GM23248 (cell line): ENCODE results near the gene PHYH. TPM values are rescaled to one million over a fixed set of nuclear protein-coding genes. Genes with fewer than 3 reads are reported as not detected.
"Not testable (repeated sequence)": the region's sequence is repeated elsewhere in the genome, so short reads cannot be mapped to it uniquely, and the experiment has no call there.

Source experiments
- DNase-seq: peaks from one replicate; pipeline ENCODE4 v3.0.0-alpha.2; 2015
- H2AFZ ChIP-seq: fragments of 200-600 bp; sonication (generic); 2 replicates; pipeline ENCODE4 v1.6.1; 2016; ENCODE audit warnings: antibody characterized with exemption
- H3F3A ChIP-seq: fragments of 200-600 bp; sonication (generic); 2 replicates; pipeline ENCODE4 v1.6.1; 2016; ENCODE audit warnings: mild to moderate bottlenecking, antibody characterized with exemption, mixed run types; ENCODE audit not compliant: insufficient read depth
- H3K27ac ChIP-seq: fragments of 200-600 bp; sonication (generic); 2 replicates; pipeline ENCODE4 v1.5.1; 2016; ENCODE audit warnings: mild to moderate bottlenecking
- H3K27me3 ChIP-seq: fragments of 200-600 bp; sonication (generic); replicated peaks from 2 replicates; pipeline ENCODE4 v1.6.1; 2016; ENCODE audit warnings: mild to moderate bottlenecking; ENCODE audit not compliant: insufficient read depth
- H3K36me3 ChIP-seq: fragments of 200-600 bp; sonication (generic); 2 replicates; pipeline ENCODE4 v1.6.1; 2016; ENCODE audit warnings: low read depth, mild to moderate bottlenecking
- H3K4me1 ChIP-seq: fragments of 200-600 bp; sonication (generic); 2 replicates; pipeline ENCODE4 v1.6.1; 2016; ENCODE audit warnings: mild to moderate bottlenecking; ENCODE audit not compliant: insufficient read depth
- H3K4me2 ChIP-seq: fragments of 200-600 bp; sonication (generic); one replicate; pipeline ENCODE4 v1.6.1; 2016; ENCODE audit warnings: mild to moderate bottlenecking; ENCODE audit not compliant: unreplicated experiment
- H3K4me3 ChIP-seq: fragments of 200-600 bp; sonication (generic); 2 replicates; pipeline ENCODE4 v1.5.1; 2016; ENCODE audit warnings: mild to moderate bottlenecking
- H3K79me2 ChIP-seq: fragments of 200-600 bp; sonication (generic); 2 replicates; pipeline ENCODE4 v1.6.1; 2016; ENCODE audit warnings: mild to moderate bottlenecking; ENCODE audit not compliant: insufficient read depth
- H3K9ac ChIP-seq: fragments of 200-600 bp; sonication (generic); 2 replicates; pipeline ENCODE4 v1.6.1; 2016; ENCODE audit warnings: mild to moderate bottlenecking
- H3K9me2 ChIP-seq: fragments of 200-600 bp; sonication (generic); 2 replicates; pipeline ENCODE4 v1.6.1; 2016; ENCODE audit warnings: mixed run types, mild to moderate bottlenecking, moderate library complexity; ENCODE audit not compliant: insufficient read depth
- H3K9me3 ChIP-seq: fragments of 200-600 bp; sonication (generic); one replicate; pipeline ENCODE4 v1.6.1; 2017; ENCODE audit warnings: low read depth
- H4K20me1 ChIP-seq: fragments of 200-600 bp; sonication (generic); 2 replicates; pipeline ENCODE4 v1.6.0; 2016; ENCODE audit not compliant: insufficient read depth
- EZH2 ChIP-seq: fragments of 200-600 bp; sonication (generic); IDR thresholded peaks from 2 replicates; pipeline ENCODE4 v1.6.1; 2018; ENCODE audit warnings: antibody characterized with exemption, mild to moderate bottlenecking; ENCODE audit not compliant: insufficient read depth, poor library complexity, severe bottlenecking
- EZH2phosphoT487 ChIP-seq: fragments of 200-600 bp; sonication (generic); IDR thresholded peaks from 2 replicates; pipeline ENCODE4 v1.6.1; 2018; ENCODE audit warnings: antibody characterized with exemption, moderate library complexity, mild to moderate bottlenecking, low read depth; ENCODE audit not compliant: insufficient read depth
- WGBS, 2 experiments: methylation state at CpG; one replicate each; pipeline ENCODE4 v1.1.6; 2015 to 2017; ENCODE audit warnings: low lambda C conversion rate in 2 of 2, low coverage in 1 of 2; ENCODE audit errors: missing lambda C conversion rate in 2 of 2; 5-methylcytosine and 5-hydroxymethylcytosine counted together
- in situ Hi-C: fragments of 300-500 bp; cut with MboI; formaldehyde crosslinking; loops from 2 replicates; pipeline ENCODE4 v1.15.0; 2020
- polyA plus RNA-seq: library from polyadenylated mRNA; unstranded; fragments of >200 nt; fragmentation: Nextera tagmentation; extraction: Ambion mirVana; gene quantifications from 2 replicates; pipeline ENCODE4 v1.2.1, GENCODE V29; 2016
- total RNA-seq: library from RNA; depleted of rRNA; stranded (reverse); fragments of >200 nt; shearing (Covaris generic); gene quantifications from 2 replicates; pipeline ENCODE4 v1.2.3, GENCODE V29; 2014

Gene PHYH
- total and polyA plus RNA-seq, 2 experiments from 2014 or later: 19.1 to 29.7 TPM

DNA sequence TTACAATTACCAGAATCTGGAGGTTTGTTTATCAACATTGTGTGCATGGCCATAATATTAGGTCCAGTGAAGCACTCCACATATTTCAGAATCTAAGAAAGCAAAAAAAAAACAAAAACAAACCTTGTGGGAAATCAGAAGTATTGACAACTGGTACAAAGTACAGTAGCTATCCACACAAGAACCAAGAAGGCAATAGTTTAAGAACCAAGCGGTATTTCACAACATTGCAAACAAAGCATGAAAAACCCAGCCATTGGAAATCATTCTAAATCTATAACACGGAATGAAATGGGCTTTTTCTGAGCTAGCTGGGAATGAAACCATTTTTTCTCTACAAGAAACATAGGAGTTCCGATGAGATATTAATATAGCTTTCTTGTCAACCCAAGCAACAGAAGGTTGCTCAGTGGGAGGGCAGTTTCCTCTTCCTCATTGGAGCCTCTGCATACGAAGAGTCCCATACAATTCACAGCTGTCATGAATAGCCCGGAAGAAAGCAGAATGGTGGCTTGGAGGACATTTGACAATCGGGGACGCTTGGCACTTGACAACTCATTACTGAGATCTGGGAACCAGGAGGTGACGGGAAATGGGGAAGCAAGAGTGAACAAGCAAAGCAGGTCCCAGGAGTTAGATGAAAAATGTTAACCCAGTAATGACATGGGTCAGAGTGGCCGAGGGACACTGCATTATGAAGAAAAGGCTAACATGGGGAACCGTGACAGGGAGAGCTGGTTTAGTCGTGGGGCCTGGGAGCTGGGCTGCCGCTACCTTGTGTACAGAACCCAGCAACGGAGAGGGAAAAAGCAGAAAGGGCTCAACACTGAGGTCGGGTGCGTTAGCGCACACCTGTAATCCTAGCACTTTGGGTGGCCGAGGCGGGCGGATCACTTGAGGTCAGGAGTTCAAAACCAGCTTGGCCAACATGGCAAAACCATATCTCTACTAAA is 7.8 kb downstream of the PHYH start:
- H3K27me3 ChIP-seq: no peaks in the 10 kb centered on the region
- H3K9me3 ChIP-seq: no peaks in the 10 kb centered on the region
- DNase-seq: no peak
- 91 to 94% methylated on average over 19 of the region's 19 CpGs for WGBS, 2 experiments
- H3K27ac ChIP-seq: no peak overlapping the region
- no peaks in the 10 kb centered on the region for H3K36me3 ChIP-seq
- in situ Hi-C loops: no loop called here
- no peak overlapping the region for H3K4me3 ChIP-seq
- no peaks in the 10 kb centered on the region for H3K9me2 ChIP-seq
- H3K79me2 ChIP-seq: no peaks in the 10 kb centered on the region
- no peak overlapping the region for H3K4me2 ChIP-seq
- H3K4me1 ChIP-seq: no peaks in the 10 kb centered on the region
- no peaks in the 10 kb centered on the region for H3F3A ChIP-seq
- H4K20me1 ChIP-seq: no peaks in the 10 kb centered on the region
- no peak overlapping the region for H2AFZ ChIP-seq
- no peak for TF ChIP-seq EZH2phosphoT487
- TF ChIP-seq EZH2: no peak
- H3K9ac ChIP-seq: no peak overlapping the region

- H3K36me3 ChIP-seq: no peaks in the 10 kb centered on the region
- in situ Hi-C loops: no loop called here
- no peaks in the 10 kb centered on the region for H3F3A ChIP-seq
- H3K4me3 ChIP-seq: no peak overlapping the region
- 73 to 78% methylated on average over 4 of the region's 4 CpGs for WGBS, 2 experiments
- H3K27ac ChIP-seq: no peak overlapping the region
- no peak overlapping the region for H3K4me2 ChIP-seq
- H2AFZ ChIP-seq: no peak overlapping the region
- no peaks in the 10 kb centered on the region for H3K79me2 ChIP-seq
- H3K9me2 ChIP-seq: no peaks in the 10 kb centered on the region
- no peaks in the 10 kb centered on the region for H3K9me3 ChIP-seq
- DNase-seq: peak; percentile 7
- no peaks in the 10 kb centered on the region for H4K20me1 ChIP-seq
- H3K9ac ChIP-seq: no peak overlapping the region
- TF ChIP-seq EZH2phosphoT487: no peak
- no peak for TF ChIP-seq EZH2
- H3K27me3 ChIP-seq: no peaks in the 10 kb centered on the region
- H3K4me1 ChIP-seq: no peaks in the 10 kb centered on the region
Measured at GRCh38 chr10:13291061-13291460, 8.8 kb downstream of the PHYH start.

- Histone ChIP-seq H3K4me3 (no peak overlapping the region), H3K4me1 (no peaks in the 10 kb centered on the region), H3K27me3 (no peaks in the 10 kb centered on the region), H3K4me2 (no peak overlapping the region), H3K36me3 (no peaks in the 10 kb centered on the region), H3K9me3 (no peaks in the 10 kb centered on the region), H4K20me1 (no peaks in the 10 kb centered on the region), H2AFZ (no peak overlapping the region), H3K9ac (no peak overlapping the region), H3K9me2 (no peaks in the 10 kb centered on the region), H3F3A (no peaks in the 10 kb centered on the region), H3K79me2 (no peaks in the 10 kb centered on the region), H3K27ac (no peak overlapping the region)
- WGBS, 2 experiments: 77 to 79% methylated on average over 4 of the region's 4 CpGs
- no peak for DNase-seq
- TF ChIP-seq EZH2 (no peak), EZH2phosphoT487 (no peak)
- in situ Hi-C loops: no loop called here
Measured at GRCh38 chr10:13284050-13284449, 15.8 kb downstream of the PHYH start.

DNA sequence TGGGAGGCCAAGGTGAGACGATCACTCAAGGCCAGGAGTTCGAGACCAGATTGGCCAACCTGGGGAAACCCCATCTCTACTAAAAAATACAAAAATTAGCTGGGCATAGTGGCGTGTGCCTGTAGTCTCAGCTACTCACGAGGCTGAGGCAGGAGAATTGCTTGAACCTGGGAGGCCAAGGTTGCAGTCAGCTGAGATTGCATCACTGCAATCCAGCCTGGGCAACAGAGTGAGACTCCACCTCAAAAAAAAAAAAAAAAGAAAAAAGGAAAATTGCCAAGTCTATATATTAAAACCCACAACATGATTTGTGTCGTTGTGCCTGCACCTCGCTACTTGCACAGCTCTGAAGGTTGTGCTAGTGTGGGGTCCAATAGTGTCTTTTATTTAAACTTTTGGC is 17.5 kb downstream of the PHYH start:
- H3K36me3 ChIP-seq, DNase-seq, H3K4me1 ChIP-seq, H3K9me2 ChIP-seq, H3K27me3 ChIP-seq, H3K79me2 ChIP-seq, H3K9ac ChIP-seq, in situ Hi-C loops, H2AFZ ChIP-seq, H3K9me3 ChIP-seq, H4K20me1 ChIP-seq, H3K27ac ChIP-seq, H3F3A ChIP-seq, H3K4me2 ChIP-seq, H3K4me3 ChIP-seq: not testable (repeated sequence)
- WGBS, 2 experiments: 79 to 86% methylated on average over 6 of the region's 6 CpGs
